PFSK-1 (cell line): Measurements from ENCODE around the gene KIF4A.

Experiments used
- FOXP2 ChIP-seq: optimal IDR thresholded peaks from 2 replicates; pipeline ENCODE3; 2011; ENCODE audit warnings: borderline replicate concordance, control low read depth, inconsistent platforms; ENCODE audit not compliant: insufficient read depth; ENCODE audit errors: extremely low read length, extremely low read depth
- POLR2AphosphoS5 ChIP-seq: IDR thresholded peaks from 2 replicates; pipeline ENCODE4 v1.6.1; 2012; ENCODE audit warnings: low read depth, mild to moderate bottlenecking, control low read depth, low read length, moderate library complexity
- REST ChIP-seq, 2 experiments: IDR thresholded peaks; 2 replicates each; pipeline versions ENCODE4 v1.6.1 to v1.8.0; 2011 to 2012; ENCODE audit warnings: low read depth in 2 of 2, low read length in 2 of 2, control low read depth in 1 of 2, inconsistent platforms in 1 of 2, mild to moderate bottlenecking in 1 of 2, moderate library complexity in 1 of 2; ENCODE audit not compliant: insufficient read depth in 1 of 2
- SIN3A ChIP-seq: IDR thresholded peaks from 2 replicates; pipeline ENCODE4 v1.6.1; 2012; ENCODE audit warnings: mild to moderate bottlenecking, low read length, moderate library complexity, borderline replicate concordance; ENCODE audit not compliant: insufficient read depth
- TAF1 ChIP-seq: IDR thresholded peaks from 2 replicates; pipeline ENCODE4 v1.6.1; 2012; ENCODE audit warnings: low read length, control low read depth, borderline replicate concordance; ENCODE audit not compliant: insufficient read depth

The KIF4A gene

GRCh38 chrX:70436343-70436742 is 146.4 kb downstream of the KIF4A start:
- TF ChIP-seq REST (IDR thresholded peaks at IDR 0.05; ENCODE audit: insufficient read depth in 1 of 2, low read depth in 2 of 2, low read length in 2 of 2) (no peak), FOXP2 (no peak), POLR2AphosphoS5 (no peak), TAF1 (no peak), SIN3A (no peak)

- TF ChIP-seq REST (IDR thresholded peaks at IDR 0.05; ENCODE audit: insufficient read depth in 1 of 2, low read depth in 2 of 2, low read length in 2 of 2) (no peak), TAF1 (no peak), SIN3A (no peak), FOXP2 (no peak), POLR2AphosphoS5 (no peak)
Observed at GRCh38 chrX:70437011-70437410, 147.1 kb downstream of the KIF4A start.

- TF ChIP-seq FOXP2 (no peak), TAF1 (no peak), POLR2AphosphoS5 (no peak), REST (IDR thresholded peaks at IDR 0.05; ENCODE audit: insufficient read depth in 1 of 2, low read depth in 2 of 2, low read length in 2 of 2) (no peak), SIN3A (no peak)
Observed at GRCh38 chrX:70437921-70438665, 148.2 kb downstream of the KIF4A start.

- TF ChIP-seq REST (IDR thresholded peaks at IDR 0.05; ENCODE audit: insufficient read depth in 1 of 2, low read depth in 2 of 2, low read length in 2 of 2): no peak
- no peak for TF ChIP-seq SIN3A
- TF ChIP-seq POLR2AphosphoS5: no peak
- no peak for TF ChIP-seq TAF1
- TF ChIP-seq FOXP2: no peak
Observed at GRCh38 chrX:70439016-70439415, 149.1 kb downstream of the KIF4A start.

- TF ChIP-seq REST (IDR thresholded peaks at IDR 0.05; ENCODE audit: insufficient read depth in 1 of 2, low read depth in 2 of 2, low read length in 2 of 2): no peak
- TF ChIP-seq POLR2AphosphoS5: no peak
- TF ChIP-seq TAF1: no peak
- no peak for TF ChIP-seq SIN3A
- TF ChIP-seq FOXP2: no peak
Observed at GRCh38 chrX:70442224-70442623, 152.3 kb downstream of the KIF4A start.
